ENCODE results near the gene MRRF.

Gene MRRF

DNA sequence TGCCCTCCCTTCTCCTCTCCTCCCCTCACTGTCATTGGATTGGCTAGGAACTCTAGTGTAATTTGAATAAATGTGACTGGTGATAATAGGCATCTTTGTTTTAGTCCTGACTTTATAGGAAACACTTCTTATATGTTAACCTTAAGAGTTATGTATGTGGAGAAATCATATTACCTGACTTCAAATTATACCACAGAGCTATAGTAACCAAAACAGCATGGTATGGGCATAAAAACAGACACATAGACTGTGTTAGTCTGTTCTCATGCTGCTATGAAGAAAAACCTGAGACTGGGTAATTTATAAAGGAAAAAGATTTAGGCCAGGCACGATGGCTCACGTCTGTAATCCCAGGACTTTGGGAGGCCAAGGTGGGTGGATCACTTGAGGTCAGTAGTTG is 9.4 kb downstream of the MRRF start:
- peaks cover 99% of the 10 kb centered on the region for H3K79me2 ChIP-seq (ENCODE audit: control insufficient read depth, low read length)
- H3K4me3 ChIP-seq (ENCODE audit: low read length) = no peak overlapping the region
- TF ChIP-seq, protein P1, sequence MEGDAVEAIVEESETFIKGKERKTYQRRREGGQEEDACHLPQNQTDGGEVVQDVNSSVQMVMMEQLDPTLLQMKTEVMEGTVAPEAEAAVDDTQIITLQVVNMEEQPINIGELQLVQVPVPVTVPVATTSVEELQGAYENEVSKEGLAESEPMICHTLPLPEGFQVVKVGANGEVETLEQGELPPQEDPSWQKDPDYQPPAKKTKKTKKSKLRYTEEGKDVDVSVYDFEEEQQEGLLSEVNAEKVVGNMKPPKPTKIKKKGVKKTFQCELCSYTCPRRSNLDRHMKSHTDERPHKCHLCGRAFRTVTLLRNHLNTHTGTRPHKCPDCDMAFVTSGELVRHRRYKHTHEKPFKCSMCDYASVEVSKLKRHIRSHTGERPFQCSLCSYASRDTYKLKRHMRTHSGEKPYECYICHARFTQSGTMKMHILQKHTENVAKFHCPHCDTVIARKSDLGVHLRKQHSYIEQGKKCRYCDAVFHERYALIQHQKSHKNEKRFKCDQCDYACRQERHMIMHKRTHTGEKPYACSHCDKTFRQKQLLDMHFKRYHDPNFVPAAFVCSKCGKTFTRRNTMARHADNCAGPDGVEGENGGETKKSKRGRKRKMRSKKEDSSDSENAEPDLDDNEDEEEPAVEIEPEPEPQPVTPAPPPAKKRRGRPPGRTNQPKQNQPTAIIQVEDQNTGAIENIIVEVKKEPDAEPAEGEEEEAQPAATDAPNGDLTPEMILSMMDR (IDR thresholded peaks at IDR 0.05; ENCODE audit: low read depth, low read length, poor library complexity, severe bottlenecking) = no peak
- TF ChIP-seq EZH2phosphoT487 (IDR thresholded peaks at IDR 0.05; ENCODE audit: borderline replicate concordance, low read length) = no peak
- peaks cover 19% of the 10 kb centered on the region for H3K9me3 ChIP-seq (ENCODE audit: control insufficient read depth, insufficient read depth, low read length)
- no peak overlapping the region for H3K4me2 ChIP-seq (ENCODE audit: low read length)
- H3K4me1 ChIP-seq (ENCODE audit: control insufficient read depth, low read length) = no peaks in the 10 kb centered on the region; the same call in none of the 2 replicates
- no peaks in the 10 kb centered on the region for H3K27me3 ChIP-seq (ENCODE audit: control insufficient read depth, low read length)
- peaks cover 88% of the 10 kb centered on the region for H3K36me3 ChIP-seq (ENCODE audit: control insufficient read depth, low read length)
- no peaks in the 10 kb centered on the region for H4K20me1 ChIP-seq (ENCODE audit: control insufficient read depth, insufficient read depth, low read depth, low read length)
- no peak overlapping the region for H3K27ac ChIP-seq (ENCODE audit: low read depth, low read length)
- H3K9me2 ChIP-seq (replicated peaks; ENCODE audit: control insufficient read depth, low read length) = no peaks in the 10 kb centered on the region
- peaks cover 3% of the 10 kb centered on the region; the same call in 1 of the 2 replicates for H3F3A ChIP-seq (ENCODE audit: control insufficient read depth, insufficient read depth)

DNA sequence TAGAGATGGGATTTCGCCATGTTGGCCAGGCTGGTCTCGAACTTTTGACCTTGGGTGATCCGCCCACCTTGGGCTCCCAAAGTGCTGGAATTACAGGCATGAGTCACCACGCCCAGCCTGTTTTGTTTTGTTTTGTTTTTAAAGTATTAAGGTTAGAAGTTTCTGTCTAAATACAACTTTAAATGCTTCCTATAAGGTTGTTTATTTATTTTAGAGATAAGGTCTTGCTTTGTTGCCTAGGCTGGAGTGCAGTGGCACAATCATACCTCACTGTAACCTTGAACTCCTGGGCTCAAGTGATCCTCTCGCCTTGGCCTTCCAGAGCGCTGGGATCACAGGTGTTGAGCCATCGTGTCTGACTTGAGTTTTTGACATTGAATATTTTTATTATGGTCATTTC is 11.4 kb downstream of the MRRF start:
- H3K4me3 ChIP-seq (ENCODE audit: low read length) = no peak overlapping the region
- H3K36me3 ChIP-seq (ENCODE audit: control insufficient read depth, low read length) = peaks cover 93% of the 10 kb centered on the region
- H4K20me1 ChIP-seq (ENCODE audit: control insufficient read depth, insufficient read depth, low read depth, low read length) = peaks cover 2% of the 10 kb centered on the region; the same call in 1 of the 2 replicates
- no peak for TF ChIP-seq EZH2phosphoT487 (IDR thresholded peaks at IDR 0.05; ENCODE audit: borderline replicate concordance, low read length)
- TF ChIP-seq, protein P1 (IDR thresholded peaks at IDR 0.05; ENCODE audit: low read depth, low read length, poor library complexity, severe bottlenecking) = no peak
- H3K4me1 ChIP-seq (ENCODE audit: control insufficient read depth, low read length) = no peaks in the 10 kb centered on the region; the same call in 1 of the 2 replicates
- peaks cover 3% of the 10 kb centered on the region; the same call in 1 of the 2 replicates for H3F3A ChIP-seq (ENCODE audit: control insufficient read depth, insufficient read depth)
- no peaks in the 10 kb centered on the region for H3K27me3 ChIP-seq (ENCODE audit: control insufficient read depth, low read length)
- peaks cover 19% of the 10 kb centered on the region for H3K9me3 ChIP-seq (ENCODE audit: control insufficient read depth, insufficient read depth, low read length)
- no peak overlapping the region for H3K4me2 ChIP-seq (ENCODE audit: low read length)
- no peak overlapping the region for H3K27ac ChIP-seq (ENCODE audit: low read depth, low read length)
- peaks cover 99% of the 10 kb centered on the region for H3K79me2 ChIP-seq (ENCODE audit: control insufficient read depth, low read length)
- no peaks in the 10 kb centered on the region for H3K9me2 ChIP-seq (replicated peaks; ENCODE audit: control insufficient read depth, low read length)

DNA sequence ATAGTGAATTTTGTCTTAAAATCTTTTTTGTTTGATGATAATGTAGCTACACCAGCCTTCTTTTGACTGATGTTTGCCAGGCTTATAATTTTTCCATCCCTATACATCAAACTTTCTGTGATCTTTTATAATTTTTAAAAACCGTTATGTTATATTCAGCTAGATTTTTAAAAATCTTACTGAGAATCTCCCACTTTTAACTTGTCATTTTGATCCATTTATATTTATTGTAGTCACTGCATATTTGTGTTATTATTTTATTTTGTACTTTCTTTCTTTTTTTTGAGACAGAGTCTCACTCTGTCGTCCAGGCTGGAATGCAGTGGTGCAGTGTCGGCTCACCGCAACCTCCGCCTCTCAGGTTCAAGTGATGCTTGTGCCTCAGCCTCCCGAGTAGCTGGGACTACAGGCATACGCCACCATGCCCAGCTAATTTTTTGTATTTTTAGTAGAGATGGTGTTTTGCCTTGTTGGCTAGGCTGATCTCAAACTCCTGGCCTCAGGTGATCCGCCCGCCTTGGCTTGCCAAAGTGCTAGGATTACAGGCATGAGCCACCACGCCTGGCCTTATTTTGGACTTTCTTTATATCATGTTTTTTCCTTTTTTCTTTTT is 12.7 kb downstream of the MRRF start:
- H3K9me2 ChIP-seq (replicated peaks; ENCODE audit: control insufficient read depth, low read length) = no peaks in the 10 kb centered on the region
- H3K27ac ChIP-seq (ENCODE audit: low read depth, low read length) = no peak overlapping the region
- H3F3A ChIP-seq (ENCODE audit: control insufficient read depth, insufficient read depth) = peaks cover 3% of the 10 kb centered on the region; the same call in 1 of the 2 replicates
- peaks cover 19% of the 10 kb centered on the region for H3K9me3 ChIP-seq (ENCODE audit: control insufficient read depth, insufficient read depth, low read length)
- H3K36me3 ChIP-seq (ENCODE audit: control insufficient read depth, low read length) = peaks cover 94% of the 10 kb centered on the region
- H3K4me1 ChIP-seq (ENCODE audit: control insufficient read depth, low read length) = no peaks in the 10 kb centered on the region
- no peak overlapping the region for H3K4me3 ChIP-seq (ENCODE audit: low read length)
- peaks cover 2% of the 10 kb centered on the region; the same call in 1 of the 2 replicates for H4K20me1 ChIP-seq (ENCODE audit: control insufficient read depth, insufficient read depth, low read depth, low read length)
- no peaks in the 10 kb centered on the region for H3K27me3 ChIP-seq (ENCODE audit: control insufficient read depth, low read length)
- H3K79me2 ChIP-seq (ENCODE audit: control insufficient read depth, low read length) = peaks cover 100% of the 10 kb centered on the region
- no peak overlapping the region for H3K4me2 ChIP-seq (ENCODE audit: low read length)
- TF ChIP-seq, protein P1 (IDR thresholded peaks at IDR 0.05; ENCODE audit: low read depth, low read length, poor library complexity, severe bottlenecking) = no peak
- TF ChIP-seq EZH2phosphoT487 (IDR thresholded peaks at IDR 0.05; ENCODE audit: borderline replicate concordance, low read length) = no peak

Data from DOHH2 (cell line).